ENCODE measurements around the gene GYG2.

GRCh38 chrX:2908125-2908685 is 79.5 kb downstream of the GYG2 start:
- TF ChIP-seq, protein P1, sequence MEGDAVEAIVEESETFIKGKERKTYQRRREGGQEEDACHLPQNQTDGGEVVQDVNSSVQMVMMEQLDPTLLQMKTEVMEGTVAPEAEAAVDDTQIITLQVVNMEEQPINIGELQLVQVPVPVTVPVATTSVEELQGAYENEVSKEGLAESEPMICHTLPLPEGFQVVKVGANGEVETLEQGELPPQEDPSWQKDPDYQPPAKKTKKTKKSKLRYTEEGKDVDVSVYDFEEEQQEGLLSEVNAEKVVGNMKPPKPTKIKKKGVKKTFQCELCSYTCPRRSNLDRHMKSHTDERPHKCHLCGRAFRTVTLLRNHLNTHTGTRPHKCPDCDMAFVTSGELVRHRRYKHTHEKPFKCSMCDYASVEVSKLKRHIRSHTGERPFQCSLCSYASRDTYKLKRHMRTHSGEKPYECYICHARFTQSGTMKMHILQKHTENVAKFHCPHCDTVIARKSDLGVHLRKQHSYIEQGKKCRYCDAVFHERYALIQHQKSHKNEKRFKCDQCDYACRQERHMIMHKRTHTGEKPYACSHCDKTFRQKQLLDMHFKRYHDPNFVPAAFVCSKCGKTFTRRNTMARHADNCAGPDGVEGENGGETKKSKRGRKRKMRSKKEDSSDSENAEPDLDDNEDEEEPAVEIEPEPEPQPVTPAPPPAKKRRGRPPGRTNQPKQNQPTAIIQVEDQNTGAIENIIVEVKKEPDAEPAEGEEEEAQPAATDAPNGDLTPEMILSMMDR (IDR thresholded peaks at IDR 0.05; ENCODE audit: insufficient read depth, low read length, poor library complexity, severe bottlenecking), result no peak
- TF ChIP-seq EZH2phosphoT487 (conservative IDR thresholded peaks at IDR 0.05; ENCODE audit: low read length), result no peak

Data from SU-DHL-6 (cell line).